PC-3 (cell line): ENCODE results near the gene CNPY4.

ENCODE experiments used
- EZH2phosphoT487 ChIP-seq: fragments of 300-600 bp; sonication (generic); IDR thresholded peaks from 2 replicates; pipeline ENCODE4 v1.6.1; 2018; ENCODE audit warnings: mild to moderate bottlenecking, antibody characterized with exemption, low read length, borderline replicate concordance
- TF ChIP-seq, protein P1 (sequence below): fragments of 300-600 bp; sonication (generic); conservative IDR thresholded peaks from 2 replicates; pipeline ENCODE4 v1.5.1; 2017; ENCODE audit warnings: antibody characterized with exemption, low read depth, mild to moderate bottlenecking, low read length

- TF ChIP-seq, protein P1, sequence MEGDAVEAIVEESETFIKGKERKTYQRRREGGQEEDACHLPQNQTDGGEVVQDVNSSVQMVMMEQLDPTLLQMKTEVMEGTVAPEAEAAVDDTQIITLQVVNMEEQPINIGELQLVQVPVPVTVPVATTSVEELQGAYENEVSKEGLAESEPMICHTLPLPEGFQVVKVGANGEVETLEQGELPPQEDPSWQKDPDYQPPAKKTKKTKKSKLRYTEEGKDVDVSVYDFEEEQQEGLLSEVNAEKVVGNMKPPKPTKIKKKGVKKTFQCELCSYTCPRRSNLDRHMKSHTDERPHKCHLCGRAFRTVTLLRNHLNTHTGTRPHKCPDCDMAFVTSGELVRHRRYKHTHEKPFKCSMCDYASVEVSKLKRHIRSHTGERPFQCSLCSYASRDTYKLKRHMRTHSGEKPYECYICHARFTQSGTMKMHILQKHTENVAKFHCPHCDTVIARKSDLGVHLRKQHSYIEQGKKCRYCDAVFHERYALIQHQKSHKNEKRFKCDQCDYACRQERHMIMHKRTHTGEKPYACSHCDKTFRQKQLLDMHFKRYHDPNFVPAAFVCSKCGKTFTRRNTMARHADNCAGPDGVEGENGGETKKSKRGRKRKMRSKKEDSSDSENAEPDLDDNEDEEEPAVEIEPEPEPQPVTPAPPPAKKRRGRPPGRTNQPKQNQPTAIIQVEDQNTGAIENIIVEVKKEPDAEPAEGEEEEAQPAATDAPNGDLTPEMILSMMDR, result no peak
- no peak for TF ChIP-seq EZH2phosphoT487
These were observed 36.5 kb upstream of the CNPY4 start for GRCh38 chr7:100082978-100083377.
